Panc1 (cell line): ENCODE measurements around the gene CYRIA. TPM values are rescaled to one million over a fixed set of nuclear protein-coding genes. Genes with fewer than 3 reads are reported as not detected.

Experiments used
- ATAC-seq: fragments of 200-7000 bp; cut with Tn5 transposase; 2 replicates; pipeline ENCODE4 v1.9.1; 2020; ENCODE audit warnings: mild to moderate bottlenecking, moderate library complexity
- BruUV-seq: library from RNA; stranded (reverse); fragments of 400-500 nt; replicated peaks from 2 replicates; lab custom pipeline; 2021; lab: Mats Ljungman, UMichigan
- CTCF ChIA-PET: fragments of 300-600 bp; sonication (Branson Sonifier 250); formaldehyde crosslinking; loops from one replicate; lab custom pipeline; 2022; ENCODE audit warnings: antibody characterized with exemption; lab: Charles Lee
- POLR2A ChIA-PET: fragments of 300-600 bp; sonication (Branson Sonifier 250); formaldehyde crosslinking; loops from one replicate; lab custom pipeline; 2022; ENCODE audit warnings: antibody characterized with exemption; lab: Charles Lee
- DNase-seq: peaks from one replicate; pipeline ENCODE4 v3.0.0-alpha.2; 2010; ENCODE audit warnings: low read depth, low spot score
- H3K27ac ChIP-seq: 2 replicates; pipeline ENCODE4 v1.5.1; 2011; ENCODE audit warnings: mild to moderate bottlenecking, low read length, inconsistent platforms
- H3K27me3 ChIP-seq: fragments of 200-500 bp; sonication (Bioruptor generic); 2 replicates; pipeline ENCODE4 v1.6.0; 2014; ENCODE audit warnings: low read length, inconsistent platforms; ENCODE audit not compliant: control insufficient read depth, insufficient read depth
- H3K36me3 ChIP-seq: fragments of 200-500 bp; sonication (Bioruptor generic); 2 replicates; pipeline ENCODE4 v1.5.1; 2014; ENCODE audit warnings: inconsistent platforms, mild to moderate bottlenecking, low read length, moderate library complexity; ENCODE audit not compliant: control insufficient read depth, insufficient read depth
- H3K4me1 ChIP-seq: 2 replicates; pipeline ENCODE4 v1.5.1; 2011; ENCODE audit warnings: inconsistent platforms, mild to moderate bottlenecking, low read length, moderate library complexity; ENCODE audit not compliant: control insufficient read depth, insufficient read depth
- H3K4me3 ChIP-seq, 2 experiments: 2 replicates each; pipeline ENCODE4 v1.5.1; 2011 to 2012; ENCODE audit warnings: low read depth in 2 of 2, low read length in 2 of 2, mild to moderate bottlenecking in 2 of 2, inconsistent platforms in 1 of 2, moderate library complexity in 1 of 2
- H3K9me3 ChIP-seq: fragments of 200-500 bp; sonication (Bioruptor generic); 2 replicates; pipeline ENCODE4 v1.5.1; 2014; ENCODE audit warnings: low read depth, mild to moderate bottlenecking, inconsistent platforms, low read length, moderate library complexity; ENCODE audit not compliant: control insufficient read depth, insufficient read depth
- POLR2AphosphoS5 ChIP-seq: IDR thresholded peaks from 2 replicates; pipeline ENCODE4 v1.6.1; 2012; ENCODE audit warnings: mild to moderate bottlenecking, low read depth, low read length, moderate library complexity
- SIN3A ChIP-seq: IDR thresholded peaks from 2 replicates; pipeline ENCODE4 v1.6.1; 2012; ENCODE audit warnings: low read depth, mild to moderate bottlenecking, low read length, moderate library complexity, borderline replicate concordance; ENCODE audit not compliant: insufficient read depth
- TCF7L2 ChIP-seq: IDR thresholded peaks from 2 replicates; pipeline ENCODE4 v1.6.1; 2011; ENCODE audit warnings: mild to moderate bottlenecking, low read depth, low read length, inconsistent platforms
- in situ Hi-C: cut with HindIII; loops from 2 replicates; pipeline ENCODE4 v1.10.0; 2016; ENCODE audit warnings: low sequenced_read_pairs, low pct_unique_long_range_greater_than_20kb
- intact Hi-C: fragments of 100-400 bp; cut with micrococcal nuclease; formaldehyde crosslinking; loops from one replicate; pipeline ENCODE4 v1.10.0; 2022; ENCODE audit not compliant: unreplicated experiment
- total RNA-seq: library from RNA; stranded (reverse); gene quantifications from one replicate; pipeline ENCODE4 v1.2.1, GENCODE V29; 2021; ENCODE audit not compliant: unreplicated experiment
- TF ChIP-seq, protein P1 (sequence below), 2 experiments: IDR thresholded peaks; 2 replicates each; pipeline ENCODE4 v1.6.1; 2011 to 2012; ENCODE audit warnings: low read depth in 2 of 2, control low read depth in 1 of 2, low read length in 1 of 2, mild to moderate bottlenecking in 1 of 2, moderate library complexity in 1 of 2; ENCODE audit not compliant: insufficient read depth in 1 of 2
- TF ChIP-seq, protein P2 (sequence below): fragments of 450-650 bp; IDR thresholded peaks from 2 replicates; pipeline ENCODE4 v1.5.1; 2017; ENCODE audit warnings: mild to moderate bottlenecking

Gene CYRIA
- total RNA-seq, 1 experiment from 2014 or later: 0.13 TPM

DNA sequence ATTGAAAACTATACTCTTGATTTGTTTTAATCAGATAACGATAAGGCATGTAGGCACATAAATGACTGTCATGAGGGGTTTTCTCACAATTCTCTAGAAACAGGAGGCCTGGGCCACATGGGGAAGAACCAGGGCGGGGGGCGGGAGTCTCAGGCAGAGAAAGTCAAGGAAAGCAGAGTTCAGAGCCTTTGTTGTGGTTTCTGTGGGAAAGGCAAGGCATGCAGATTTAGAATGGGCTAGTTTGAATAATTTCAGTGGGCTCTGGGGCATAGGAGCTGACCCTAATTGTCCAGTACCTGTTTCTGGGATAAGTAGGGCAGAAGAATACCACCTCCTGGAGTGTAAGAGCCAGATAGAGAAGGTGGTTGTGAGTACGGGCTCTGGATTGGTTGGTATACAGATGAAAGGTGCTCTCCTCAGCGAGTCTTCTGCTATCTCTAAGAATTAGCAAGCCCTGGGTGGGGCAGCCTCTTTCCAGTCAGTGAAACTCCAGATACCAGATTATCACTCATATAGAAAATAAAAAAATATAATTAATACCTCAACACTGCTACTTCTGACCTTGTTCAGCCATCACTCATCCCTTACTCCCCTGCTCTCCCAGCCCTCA, 41.5 kb upstream of the CYRIA start:
- no peak overlapping the region for H3K4me3 ChIP-seq
- no peaks in the 10 kb centered on the region for H3K4me1 ChIP-seq
- no TSS peak for BruUV-seq
- ChIA-PET CTCF (no interaction called here), POLR2A (interaction anchor here (0.6 kb wide), 1 partner anchor 52 kb away, joined by 3 read pairs; no protein-coding TSS in a partner anchor)
- H3K27me3 ChIP-seq: no peaks in the 10 kb centered on the region
- TF ChIP-seq, protein P1, sequence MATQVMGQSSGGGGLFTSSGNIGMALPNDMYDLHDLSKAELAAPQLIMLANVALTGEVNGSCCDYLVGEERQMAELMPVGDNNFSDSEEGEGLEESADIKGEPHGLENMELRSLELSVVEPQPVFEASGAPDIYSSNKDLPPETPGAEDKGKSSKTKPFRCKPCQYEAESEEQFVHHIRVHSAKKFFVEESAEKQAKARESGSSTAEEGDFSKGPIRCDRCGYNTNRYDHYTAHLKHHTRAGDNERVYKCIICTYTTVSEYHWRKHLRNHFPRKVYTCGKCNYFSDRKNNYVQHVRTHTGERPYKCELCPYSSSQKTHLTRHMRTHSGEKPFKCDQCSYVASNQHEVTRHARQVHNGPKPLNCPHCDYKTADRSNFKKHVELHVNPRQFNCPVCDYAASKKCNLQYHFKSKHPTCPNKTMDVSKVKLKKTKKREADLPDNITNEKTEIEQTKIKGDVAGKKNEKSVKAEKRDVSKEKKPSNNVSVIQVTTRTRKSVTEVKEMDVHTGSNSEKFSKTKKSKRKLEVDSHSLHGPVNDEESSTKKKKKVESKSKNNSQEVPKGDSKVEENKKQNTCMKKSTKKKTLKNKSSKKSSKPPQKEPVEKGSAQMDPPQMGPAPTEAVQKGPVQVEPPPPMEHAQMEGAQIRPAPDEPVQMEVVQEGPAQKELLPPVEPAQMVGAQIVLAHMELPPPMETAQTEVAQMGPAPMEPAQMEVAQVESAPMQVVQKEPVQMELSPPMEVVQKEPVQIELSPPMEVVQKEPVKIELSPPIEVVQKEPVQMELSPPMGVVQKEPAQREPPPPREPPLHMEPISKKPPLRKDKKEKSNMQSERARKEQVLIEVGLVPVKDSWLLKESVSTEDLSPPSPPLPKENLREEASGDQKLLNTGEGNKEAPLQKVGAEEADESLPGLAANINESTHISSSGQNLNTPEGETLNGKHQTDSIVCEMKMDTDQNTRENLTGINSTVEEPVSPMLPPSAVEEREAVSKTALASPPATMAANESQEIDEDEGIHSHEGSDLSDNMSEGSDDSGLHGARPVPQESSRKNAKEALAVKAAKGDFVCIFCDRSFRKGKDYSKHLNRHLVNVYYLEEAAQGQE (IDR thresholded peaks at IDR 0.05; ENCODE audit: insufficient read depth in 1 of 2, low read depth in 2 of 2, low read length in 1 of 2): no peak
- TF ChIP-seq POLR2AphosphoS5 (no peak), TCF7L2 (no peak), SIN3A (no peak)
- TF ChIP-seq, protein P2, sequence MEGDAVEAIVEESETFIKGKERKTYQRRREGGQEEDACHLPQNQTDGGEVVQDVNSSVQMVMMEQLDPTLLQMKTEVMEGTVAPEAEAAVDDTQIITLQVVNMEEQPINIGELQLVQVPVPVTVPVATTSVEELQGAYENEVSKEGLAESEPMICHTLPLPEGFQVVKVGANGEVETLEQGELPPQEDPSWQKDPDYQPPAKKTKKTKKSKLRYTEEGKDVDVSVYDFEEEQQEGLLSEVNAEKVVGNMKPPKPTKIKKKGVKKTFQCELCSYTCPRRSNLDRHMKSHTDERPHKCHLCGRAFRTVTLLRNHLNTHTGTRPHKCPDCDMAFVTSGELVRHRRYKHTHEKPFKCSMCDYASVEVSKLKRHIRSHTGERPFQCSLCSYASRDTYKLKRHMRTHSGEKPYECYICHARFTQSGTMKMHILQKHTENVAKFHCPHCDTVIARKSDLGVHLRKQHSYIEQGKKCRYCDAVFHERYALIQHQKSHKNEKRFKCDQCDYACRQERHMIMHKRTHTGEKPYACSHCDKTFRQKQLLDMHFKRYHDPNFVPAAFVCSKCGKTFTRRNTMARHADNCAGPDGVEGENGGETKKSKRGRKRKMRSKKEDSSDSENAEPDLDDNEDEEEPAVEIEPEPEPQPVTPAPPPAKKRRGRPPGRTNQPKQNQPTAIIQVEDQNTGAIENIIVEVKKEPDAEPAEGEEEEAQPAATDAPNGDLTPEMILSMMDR: no peak
- no peaks in the 10 kb centered on the region for H3K9me3 ChIP-seq
- in situ Hi-C loops (no loop called here), intact Hi-C loops (no loop called here)
- DNase-seq (no peak), ATAC-seq (no peak)
- no peak overlapping the region for H3K27ac ChIP-seq
- H3K36me3 ChIP-seq: no peaks in the 10 kb centered on the region

- POLR2A ChIA-PET: no interaction called here
- no peaks in the 10 kb centered on the region for H3K9me3 ChIP-seq
- H3K4me1 ChIP-seq: no peaks in the 10 kb centered on the region
- TF ChIP-seq, protein P2: no peak
- TF ChIP-seq SIN3A (no peak), POLR2AphosphoS5 (no peak), TCF7L2 (no peak)
- TF ChIP-seq, protein P1 (IDR thresholded peaks at IDR 0.05; ENCODE audit: insufficient read depth in 1 of 2, low read depth in 2 of 2, low read length in 1 of 2): no peak
- BruUV-seq: no TSS peak
- intact Hi-C loops (no loop called here), in situ Hi-C loops (no loop called here)
- no peak for ATAC-seq
- no peaks in the 10 kb centered on the region for H3K27me3 ChIP-seq
- H3K36me3 ChIP-seq: no peaks in the 10 kb centered on the region
- no peak overlapping the region for H3K27ac ChIP-seq
- CTCF ChIA-PET: no interaction called here
- no peak for DNase-seq
- no peak overlapping the region for H3K4me3 ChIP-seq
Observed at GRCh38 chr2:16700551-16701259, 35.1 kb upstream of the CYRIA start.
